Measurements from ENCODE around the gene GCC2. TPM values are rescaled to one million over a fixed set of nuclear protein-coding genes. Genes with fewer than 3 reads are reported as not detected.
A peak's percentile ranks its signal among the peaks of the same experiment; 100 is the strongest.

GCC2 gene
- total and polyA plus RNA-seq, 2 of the 13 experiments (the other 11 are each of a cell fraction or from before 2014, with no cell fraction given) = 17.6 to 22.5 TPM

- TF ChIP-seq ZNF883 (CRISPR knock-in tag; IDR thresholded peaks at IDR 0.05; ENCODE audit: not compliant biosample characterization) (peak; percentile 70), USF2 (IDR thresholded peaks at IDR 0.05; ENCODE audit: low read depth, low read length) (peak; percentile 85), USF2 (CRISPR knock-in tag; IDR thresholded peaks at IDR 0.05; ENCODE audit: borderline replicate concordance) (peak; percentile 85; the same call in 1 of the 2 replicates), HDAC2 (CRISPR knock-in tag; IDR thresholded peaks at IDR 0.05) (peak; percentile 86), RXRB (CRISPR knock-in tag; IDR thresholded peaks at IDR 0.05; ENCODE audit: borderline replicate concordance) (peak; percentile 69), PHF21A (CRISPR knock-in tag; IDR thresholded peaks at IDR 0.05) (peak; percentile 39), DPF2 (CRISPR knock-in tag; IDR thresholded peaks at IDR 0.05; ENCODE audit: borderline replicate concordance, low read depth) (0 out of 2 replicates have a peak, but pooled peaks have one; percentile 14), ZNF784 (CRISPR knock-in tag; IDR thresholded peaks at IDR 0.05; ENCODE audit: borderline replicate concordance) (0 out of 2 replicates have a peak, but pooled peaks have one; percentile 71), ZNF274 (CRISPR knock-in tag; IDR thresholded peaks at IDR 0.05) (0 out of 2 replicates have a peak, but pooled peaks have one; percentile 2), KDM5A (IDR thresholded peaks at IDR 0.05; ENCODE audit: borderline replicate concordance, low read length) (no peak), POGZ (CRISPR knock-in tag; IDR thresholded peaks at IDR 0.05) (peak; percentile 83), ZIK1 (CRISPR knock-in tag; IDR thresholded peaks at IDR 0.05; ENCODE audit: borderline replicate concordance, low read depth) (peak; percentile 27; the same call in 1 of the 2 replicates), HNRNPK (IDR thresholded peaks at IDR 0.05; ENCODE audit: low read depth, low read length, poor library complexity, severe bottlenecking) (no peak), JUN (CRISPR knock-in tag; IDR thresholded peaks at IDR 0.05) (peak; percentile 88; the same call in 1 of the 2 replicates), ZNF382 (CRISPR knock-in tag; IDR thresholded peaks at IDR 0.05; ENCODE audit: borderline replicate concordance) (no peak), ZNF121 (CRISPR knock-in tag; IDR thresholded peaks at IDR 0.05) (no peak), NONO (IDR thresholded peaks at IDR 0.05) (no peak), NONO (CRISPR knock-in tag; conservative IDR thresholded peaks at IDR 0.05) (peak; percentile 46; the same call in 1 of the 2 replicates), LCORL (IDR thresholded peaks at IDR 0.05) (no peak), LCORL (CRISPR knock-in tag; IDR thresholded peaks at IDR 0.05) (peak; percentile 83), SRY (CRISPR knock-in tag; IDR thresholded peaks at IDR 0.05) (no peak), NCOA1 (CRISPR knock-in tag; IDR thresholded peaks at IDR 0.05) (0 out of 2 replicates have a peak, but pooled peaks have one; percentile 42), ZNF710 (CRISPR knock-in tag; IDR thresholded peaks at IDR 0.05; ENCODE audit: borderline replicate concordance) (no peak), NR2F6 (IDR thresholded peaks at IDR 0.05) (peak; percentile 41; the same call in 1 of the 2 replicates), NR2F6 (CRISPR knock-in tag; IDR thresholded peaks at IDR 0.05) (peak; percentile 62), SAP130 (CRISPR knock-in tag; IDR thresholded peaks at IDR 0.05; ENCODE audit: low read depth) (peak; percentile 88), KAT8 (CRISPR knock-in tag; IDR thresholded peaks at IDR 0.05) (peak; percentile 47; the same call in 1 of the 2 replicates)
Observed at GRCh38 chr2:108423502-108424251, 25.3 kb upstream of the GCC2 start (continued).
